Epithelial cell of esophagus (primary cell): ENCODE data around the gene KCND3.

Experiments used
- DNase-seq: peaks from one replicate; pipeline ENCODE4 v3.0.0; 2010; ENCODE audit warnings: low read depth
- H3K4me3 ChIP-seq: 2 replicates; pipeline ENCODE4 v1.5.1; 2011; ENCODE audit warnings: mild to moderate bottlenecking, low read length, control low read depth
- CTCF ChIP-seq: IDR thresholded peaks from 2 replicates; pipeline ENCODE4 v1.5.1; 2011; ENCODE audit warnings: low read depth, mild to moderate bottlenecking, low read length, control low read depth, inconsistent platforms; ENCODE audit not compliant: insufficient read depth; ENCODE audit errors: missing control alignments

The KCND3 gene

GRCh38 chr1:111833334-111833733 lies 156.1 kb downstream of the KCND3 start:
- peak; percentile 30 for DNase-seq
- TF ChIP-seq CTCF: no peak
- no peak overlapping the region for H3K4me3 ChIP-seq

- DNase-seq: no peak
- no peak for TF ChIP-seq CTCF
Measured at GRCh38 chr1:111832521-111833155, 156.8 kb downstream of the KCND3 start.

GRCh38 chr1:111831153-111831552 lies 158.3 kb downstream of the KCND3 start:
- no peak for TF ChIP-seq CTCF
- H3K4me3 ChIP-seq: no peak overlapping the region
- DNase-seq: no peak

More at GRCh38 chr1:111832521-111833155, 156.8 kb downstream of the KCND3 start:
- H3K4me3 ChIP-seq: no peak overlapping the region

- H3K4me3 ChIP-seq: no peak overlapping the region
- DNase-seq: no peak
- no peak for TF ChIP-seq CTCF
Measured at GRCh38 chr1:111827946-111828345, 161.5 kb downstream of the KCND3 start.

- H3K4me3 ChIP-seq: no peak overlapping the region
- no peak for DNase-seq
- TF ChIP-seq CTCF: no peak
Measured at GRCh38 chr1:111826278-111826677, 163.2 kb downstream of the KCND3 start.

- TF ChIP-seq CTCF: no peak
- H3K4me3 ChIP-seq: no peak overlapping the region
- no peak for DNase-seq
Measured at GRCh38 chr1:111825217-111825616, 164.3 kb downstream of the KCND3 start.

GRCh38 chr1:111822138-111822537 lies 167.3 kb downstream of the KCND3 start:
- no peak for DNase-seq
- no peak for TF ChIP-seq CTCF

More at GRCh38 chr1:111822138-111822537, 167.3 kb downstream of the KCND3 start:
- H3K4me3 ChIP-seq: no peak overlapping the region
